ENCODE data around the gene CEP112. TPM values are rescaled to one million over a fixed set of nuclear protein-coding genes. Genes with fewer than 3 reads are reported as not detected.
A peak's percentile ranks its signal among the peaks of the same experiment; 100 is the strongest.

Gene CEP112
- total and polyA plus RNA-seq, 2 of the 13 experiments (the other 11 are each of a cell fraction or from before 2014, with no cell fraction given), result 1.2 to 3.4 TPM

DNA sequence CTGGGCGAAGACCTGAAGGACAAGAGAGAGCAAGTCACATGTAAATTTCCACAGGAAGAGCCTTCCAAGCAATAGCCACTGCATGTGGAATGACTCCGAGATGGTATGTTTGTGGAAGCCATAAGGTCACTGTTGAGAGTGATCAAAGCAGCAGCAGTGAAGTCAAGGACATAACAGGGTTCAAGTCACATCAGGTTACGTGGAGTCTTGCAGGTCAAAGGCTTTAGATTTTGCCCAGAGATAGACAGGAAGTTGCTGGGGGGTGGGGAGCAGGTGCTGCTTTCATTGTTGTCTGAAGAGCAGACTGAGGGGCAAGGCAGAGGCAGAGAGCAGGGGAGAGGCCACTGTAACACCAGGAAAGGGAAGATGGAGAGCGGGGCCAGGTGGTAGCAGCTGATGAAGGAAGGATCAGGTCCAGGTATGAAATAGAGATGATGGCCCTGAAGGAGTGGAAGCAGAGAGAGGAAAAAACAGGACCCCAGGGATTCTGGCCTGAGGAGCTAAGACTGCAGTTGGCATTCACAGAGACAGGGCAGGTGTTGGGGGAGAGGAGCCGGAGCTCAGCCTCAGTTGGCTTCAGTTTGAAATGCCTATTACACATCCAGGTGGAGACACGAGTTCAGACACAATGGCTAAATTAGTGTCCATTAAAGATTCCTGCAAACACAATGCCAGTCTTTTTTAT is 501.2 kb downstream of the CEP112 start (continued):
- TF ChIP-seq GPBP1L1 (CRISPR knock-in tag; IDR thresholded peaks at IDR 0.05), result no peak
- no peak; the same call in 1 of the 2 replicates for TF ChIP-seq SMAD3 (CRISPR knock-in tag; IDR thresholded peaks at IDR 0.05)
- peak; percentile 87; the same call in 1 of the 2 replicates for TF ChIP-seq ZKSCAN8 (CRISPR knock-in tag; IDR thresholded peaks at IDR 0.05; ENCODE audit: borderline replicate concordance)
- TF ChIP-seq ZNF703 (CRISPR knock-in tag; IDR thresholded peaks at IDR 0.05; ENCODE audit: borderline replicate concordance), result peak; percentile 45; the same call in 1 of the 2 replicates
- peak; percentile 95 for TF ChIP-seq ZSCAN25 (CRISPR knock-in tag; IDR thresholded peaks at IDR 0.05)
- TF ChIP-seq, protein P1, sequence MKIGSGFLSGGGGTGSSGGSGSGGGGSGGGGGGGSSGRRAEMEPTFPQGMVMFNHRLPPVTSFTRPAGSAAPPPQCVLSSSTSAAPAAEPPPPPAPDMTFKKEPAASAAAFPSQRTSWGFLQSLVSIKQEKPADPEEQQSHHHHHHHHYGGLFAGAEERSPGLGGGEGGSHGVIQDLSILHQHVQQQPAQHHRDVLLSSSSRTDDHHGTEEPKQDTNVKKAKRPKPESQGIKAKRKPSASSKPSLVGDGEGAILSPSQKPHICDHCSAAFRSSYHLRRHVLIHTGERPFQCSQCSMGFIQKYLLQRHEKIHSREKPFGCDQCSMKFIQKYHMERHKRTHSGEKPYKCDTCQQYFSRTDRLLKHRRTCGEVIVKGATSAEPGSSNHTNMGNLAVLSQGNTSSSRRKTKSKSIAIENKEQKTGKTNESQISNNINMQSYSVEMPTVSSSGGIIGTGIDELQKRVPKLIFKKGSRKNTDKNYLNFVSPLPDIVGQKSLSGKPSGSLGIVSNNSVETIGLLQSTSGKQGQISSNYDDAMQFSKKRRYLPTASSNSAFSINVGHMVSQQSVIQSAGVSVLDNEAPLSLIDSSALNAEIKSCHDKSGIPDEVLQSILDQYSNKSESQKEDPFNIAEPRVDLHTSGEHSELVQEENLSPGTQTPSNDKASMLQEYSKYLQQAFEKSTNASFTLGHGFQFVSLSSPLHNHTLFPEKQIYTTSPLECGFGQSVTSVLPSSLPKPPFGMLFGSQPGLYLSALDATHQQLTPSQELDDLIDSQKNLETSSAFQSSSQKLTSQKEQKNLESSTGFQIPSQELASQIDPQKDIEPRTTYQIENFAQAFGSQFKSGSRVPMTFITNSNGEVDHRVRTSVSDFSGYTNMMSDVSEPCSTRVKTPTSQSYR (CRISPR knock-in tag; IDR thresholded peaks at IDR 0.05; ENCODE audit: borderline replicate concordance), result peak; percentile 98
- 0 out of 2 replicates have a peak, but pooled peaks have one; percentile 18 for TF ChIP-seq RBFOX2 (IDR thresholded peaks at IDR 0.05; ENCODE audit: low read depth, low read length)
- TF ChIP-seq ZNF407 (CRISPR knock-in tag; IDR thresholded peaks at IDR 0.05; ENCODE audit: not compliant biosample characterization), result no peak
- peak; percentile 95 for TF ChIP-seq ZNF331 (CRISPR knock-in tag; IDR thresholded peaks at IDR 0.05)
- no peak for TF ChIP-seq RBM39 (IDR thresholded peaks at IDR 0.05; ENCODE audit: low read depth, low read length, poor library complexity, severe bottlenecking)
- no peak for TF ChIP-seq ZNF224 (CRISPR knock-in tag; IDR thresholded peaks at IDR 0.05)
- TF ChIP-seq GTF2F1 (IDR thresholded peaks at IDR 0.05; ENCODE audit: low read length), result no peak
- peak; percentile 83 for TF ChIP-seq ZMYM2 (CRISPR knock-in tag; IDR thresholded peaks at IDR 0.05)
- TF ChIP-seq, protein P2, sequence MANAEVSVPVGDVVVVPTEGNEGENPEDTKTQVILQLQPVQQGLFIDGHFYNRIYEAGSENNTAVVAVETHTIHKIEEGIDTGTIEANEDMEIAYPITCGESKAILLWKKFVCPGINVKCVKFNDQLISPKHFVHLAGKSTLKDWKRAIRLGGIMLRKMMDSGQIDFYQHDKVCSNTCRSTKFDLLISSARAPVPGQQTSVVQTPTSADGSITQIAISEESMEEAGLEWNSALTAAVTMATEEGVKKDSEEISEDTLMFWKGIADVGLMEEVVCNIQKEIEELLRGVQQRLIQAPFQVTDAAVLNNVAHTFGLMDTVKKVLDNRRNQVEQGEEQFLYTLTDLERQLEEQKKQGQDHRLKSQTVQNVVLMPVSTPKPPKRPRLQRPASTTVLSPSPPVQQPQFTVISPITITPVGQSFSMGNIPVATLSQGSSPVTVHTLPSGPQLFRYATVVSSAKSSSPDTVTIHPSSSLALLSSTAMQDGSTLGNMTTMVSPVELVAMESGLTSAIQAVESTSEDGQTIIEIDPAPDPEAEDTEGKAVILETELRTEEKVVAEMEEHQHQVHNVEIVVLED (CRISPR knock-in tag; IDR thresholded peaks at IDR 0.05; ENCODE audit: borderline replicate concordance), result peak; percentile 47; the same call in 1 of the 2 replicates

Measured in HepG2 (cell line).